SH-SY5Y (cell line): ENCODE measurements around the gene SLC35A1.

ENCODE experiments used
- GATA2 ChIP-seq: IDR thresholded peaks from 2 replicates; pipeline ENCODE4 v1.6.1; 2011; ENCODE audit warnings: mild to moderate bottlenecking, low read depth, low read length
- GATA3 ChIP-seq: IDR thresholded peaks from 2 replicates; pipeline ENCODE4 v1.6.1; 2011; ENCODE audit warnings: low read depth, mild to moderate bottlenecking, low read length, moderate library complexity

GRCh38 chr6:87465051-87465450 is 7.7 kb upstream of the SLC35A1 start:
- TF ChIP-seq GATA2: no peak
- no peak for TF ChIP-seq GATA3
